ENCODE measurements around the gene OSM.

OSM gene

GRCh38 chr22:30261134-30261533 is 5.5 kb downstream of the OSM start:
- DNase-seq = no peak

DNA sequence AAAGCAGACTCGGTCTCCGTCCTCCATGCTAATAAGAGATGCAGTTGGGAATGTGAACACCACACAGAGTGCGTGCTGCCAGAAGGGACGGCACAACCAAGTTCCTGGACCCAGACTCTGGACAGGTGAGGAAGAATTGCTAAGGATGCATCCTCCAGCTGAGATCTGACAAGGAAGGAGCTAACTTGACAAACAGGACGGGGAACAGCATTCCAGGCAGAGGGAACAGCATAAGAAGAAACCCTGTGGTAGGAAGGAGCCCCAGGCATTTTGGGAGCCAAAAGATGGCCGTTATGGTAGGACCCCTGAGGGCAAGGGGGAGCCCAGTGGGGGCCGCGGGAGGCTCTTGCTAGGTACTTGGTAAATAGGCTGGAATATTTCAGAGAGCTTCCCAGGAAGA is 6.0 kb downstream of the OSM start:
- no peak for DNase-seq

GRCh38 chr22:30260276-30260675 is 6.4 kb downstream of the OSM start:
- DNase-seq = no peak

DNA sequence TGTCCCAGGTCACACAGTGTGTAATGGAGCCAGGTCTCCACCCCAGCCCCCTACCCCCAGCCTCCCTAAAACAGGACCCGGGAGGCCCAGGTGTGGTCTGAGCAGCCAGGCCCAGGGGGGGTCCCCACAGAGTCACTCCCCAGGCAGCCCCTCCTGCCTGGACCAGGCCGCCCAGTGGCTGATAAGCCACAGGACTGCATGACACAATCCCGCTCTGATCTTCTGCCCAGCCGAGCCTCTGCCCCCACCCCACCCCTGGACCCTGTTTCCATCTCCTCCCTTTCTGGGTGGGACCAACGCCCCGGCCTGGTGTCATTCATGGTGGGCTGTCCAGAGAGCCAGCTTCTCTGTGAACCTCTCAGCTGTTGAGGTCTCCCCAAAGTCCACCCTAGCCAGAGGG is 12.3 kb downstream of the OSM start:
- no peak for DNase-seq

DNA sequence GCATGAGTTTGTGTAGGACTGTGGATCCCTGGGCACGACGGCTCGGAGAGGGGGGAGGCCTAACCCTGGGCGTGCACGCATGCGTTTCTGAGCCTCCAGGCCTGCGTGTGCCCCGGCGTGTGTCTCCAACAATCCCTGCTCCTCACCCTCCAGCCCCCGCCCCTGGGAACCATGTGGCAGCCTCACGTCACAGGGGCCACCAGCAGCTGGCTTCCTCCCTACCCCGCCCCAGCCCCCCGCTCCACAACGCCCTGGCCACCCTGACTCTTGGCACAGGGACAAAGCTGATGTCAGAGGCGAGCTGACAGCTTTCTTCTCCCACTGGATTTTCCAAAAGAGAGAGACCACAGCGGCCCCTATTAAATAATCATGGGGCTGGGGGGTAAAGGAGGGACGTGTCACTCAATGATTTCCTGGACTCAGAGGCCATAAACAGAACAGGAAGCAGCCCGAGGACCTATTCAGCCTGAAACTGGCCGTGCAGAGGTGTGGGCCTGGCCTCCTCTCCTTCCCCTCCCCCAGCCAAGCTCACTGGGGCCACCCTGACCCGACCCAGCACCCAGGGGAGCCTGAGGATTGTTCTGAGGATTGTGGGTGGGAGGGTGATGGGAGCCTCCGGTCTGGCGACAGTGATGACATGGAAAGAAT is 13.3 kb downstream of the OSM start:
- DNase-seq = no peak

- DNase-seq = no peak
Observed at GRCh38 chr22:30252411-30253204, 14.0 kb downstream of the OSM start.

GRCh38 chr22:30251711-30252110 is 14.9 kb downstream of the OSM start:
- no peak for DNase-seq

- peak; percentile 50 for DNase-seq
Observed at GRCh38 chr22:30250661-30251267, 15.9 kb downstream of the OSM start.

GRCh38 chr22:30250039-30250565 is 16.5 kb downstream of the OSM start:
- no peak for DNase-seq

DNA sequence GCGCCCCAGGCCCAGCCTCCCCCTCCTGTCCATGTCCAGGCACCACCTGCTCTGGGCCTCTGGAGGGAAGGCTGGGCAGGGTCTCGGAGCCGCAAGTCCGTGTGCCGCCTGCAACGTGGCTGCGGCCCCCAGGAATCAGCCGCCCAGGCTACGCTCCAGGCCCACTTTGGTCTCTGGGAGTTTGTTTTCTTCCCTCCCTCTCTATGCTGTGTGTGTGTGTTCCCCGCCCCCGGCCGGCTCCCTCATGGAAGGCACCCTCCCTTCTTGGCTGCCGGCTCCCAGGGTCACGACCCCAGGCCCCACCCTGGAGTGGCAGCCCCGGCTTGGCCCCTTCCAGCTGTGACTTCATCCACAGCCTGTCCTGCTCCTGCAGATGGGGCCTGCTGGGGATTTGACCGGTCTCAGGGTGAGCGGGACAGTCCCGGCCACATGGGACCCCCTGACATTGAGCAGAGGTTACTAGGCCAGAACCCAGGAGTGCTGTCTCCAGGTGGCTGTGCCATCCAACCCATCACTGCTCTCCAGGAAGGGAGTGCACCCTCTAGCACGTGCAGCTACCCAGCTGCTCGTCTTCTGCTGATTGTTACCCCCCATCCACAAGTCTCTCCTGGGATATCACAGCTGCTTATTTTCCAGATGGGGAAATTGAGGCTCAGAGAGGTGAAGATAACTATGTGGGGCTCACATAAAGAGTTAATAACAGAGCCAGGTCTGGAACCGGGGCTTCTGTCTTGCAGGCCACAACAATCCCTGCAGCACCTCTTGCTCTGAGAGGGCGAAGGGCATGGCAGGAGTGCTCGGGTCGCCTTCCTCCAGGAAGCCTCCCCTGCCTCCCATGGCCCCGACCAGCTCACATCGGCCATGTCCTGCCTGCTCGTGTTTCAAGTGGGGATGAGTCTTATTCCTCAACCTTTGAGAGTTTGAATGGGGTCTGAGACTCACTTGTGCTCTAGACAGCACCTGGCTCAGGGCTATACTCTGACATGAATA is 17.3 kb downstream of the OSM start:
- no peak for DNase-seq

DNA sequence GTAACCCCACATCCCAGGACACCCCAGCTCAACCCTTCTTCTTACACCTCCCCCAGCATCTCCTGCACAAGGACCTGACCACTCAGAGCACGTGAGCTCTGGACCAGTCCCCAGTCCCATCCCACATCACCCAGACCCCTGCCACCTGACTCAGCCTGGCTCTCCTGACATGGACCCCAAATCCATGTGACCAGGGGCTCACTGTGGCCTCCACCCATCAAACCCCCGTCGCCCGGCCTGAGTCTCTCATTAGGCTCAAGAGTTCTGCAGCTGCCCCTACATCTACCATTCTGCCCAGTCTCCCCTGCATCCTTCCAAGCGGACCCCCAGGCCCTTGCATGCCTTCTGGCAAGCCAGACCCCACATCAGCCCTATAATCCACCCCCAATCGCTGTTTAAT is 18.2 kb downstream of the OSM start:
- DNase-seq = no peak

- no peak for DNase-seq
Observed at GRCh38 chr22:30247974-30248373, 18.7 kb downstream of the OSM start.

DNA sequence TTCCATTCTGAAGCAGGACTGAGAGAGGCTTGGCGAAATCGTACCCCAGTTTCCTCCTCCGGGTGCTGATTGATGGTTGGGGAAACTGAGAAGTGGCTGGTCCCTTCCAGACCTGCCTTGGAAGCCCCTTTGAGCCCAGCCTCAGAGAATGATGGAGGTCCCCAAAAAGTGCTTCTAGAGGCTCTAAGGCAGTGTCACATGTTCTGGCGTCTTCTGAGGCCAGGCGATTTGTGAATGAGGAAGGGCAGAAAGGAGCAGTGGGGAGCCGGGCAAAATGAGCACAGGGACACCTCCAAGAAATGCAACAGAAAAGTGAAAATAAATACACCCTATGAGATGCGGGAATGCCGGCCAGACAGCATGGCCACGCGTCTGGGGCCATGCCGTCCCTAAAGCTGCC is 19.1 kb downstream of the OSM start:
- DNase-seq = no peak

DNA sequence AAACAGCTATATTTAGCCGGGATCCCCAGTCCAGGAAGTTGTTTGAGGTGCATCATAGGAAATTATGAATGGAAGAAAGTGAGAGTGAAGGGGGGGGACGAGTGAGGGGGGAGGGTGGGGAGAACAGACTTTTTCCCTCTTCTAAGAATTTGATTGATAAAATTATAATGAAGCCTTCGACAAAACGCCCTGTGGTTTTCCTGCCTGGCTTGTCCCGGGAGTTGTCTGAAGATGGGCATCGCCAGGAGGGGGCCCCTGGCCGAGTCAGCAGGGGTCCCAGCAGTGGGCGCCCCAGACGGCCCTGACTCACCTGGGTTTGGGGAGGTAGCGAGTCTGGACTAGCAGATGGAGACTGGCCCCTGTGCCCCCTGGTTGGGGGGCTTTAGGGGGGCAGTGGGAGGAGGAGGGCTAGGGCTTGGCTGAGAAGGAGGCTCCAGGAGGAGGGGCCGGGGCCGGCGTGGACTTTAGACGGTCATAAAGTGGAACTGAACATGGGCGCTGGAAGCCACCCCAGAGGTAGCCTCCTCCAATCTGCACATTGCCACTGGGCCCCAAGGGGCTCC is 19.8 kb downstream of the OSM start:
- peak; percentile 22 for DNase-seq

- DNase-seq = peak; percentile 67
Observed at GRCh38 chr22:30245985-30246813, 20.5 kb downstream of the OSM start, which contains the start of gene LIF. LIF (minus strand) TSS chr22:30246759; CDS start chr22:30246695, 64 bp downstream.

GRCh38 chr22:30245181-30245984 is 21.3 kb downstream of the OSM start:
- peak; percentile 29 for DNase-seq

- no peak for DNase-seq
Observed at GRCh38 chr22:30244641-30245040, 22.0 kb downstream of the OSM start.

DNA sequence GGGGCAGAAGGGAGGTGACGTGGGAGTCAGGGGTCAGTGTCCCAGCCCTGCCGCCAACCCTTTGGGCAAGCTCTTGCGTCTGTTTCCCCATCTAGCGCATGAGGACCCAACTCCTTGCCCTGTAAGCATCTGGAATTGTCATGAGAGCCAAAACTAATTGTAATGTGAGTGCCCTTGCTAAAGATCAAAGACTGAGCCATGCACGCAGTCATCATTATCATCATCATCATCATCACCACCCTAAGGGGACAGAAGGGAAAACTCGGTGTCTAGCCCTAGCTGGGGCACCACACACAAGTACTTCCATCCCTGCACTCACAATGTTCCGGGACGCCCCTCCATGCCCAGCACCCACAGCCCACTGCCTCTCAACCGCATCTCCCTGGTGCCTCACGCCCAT is 22.6 kb downstream of the OSM start:
- DNase-seq = no peak

DNA sequence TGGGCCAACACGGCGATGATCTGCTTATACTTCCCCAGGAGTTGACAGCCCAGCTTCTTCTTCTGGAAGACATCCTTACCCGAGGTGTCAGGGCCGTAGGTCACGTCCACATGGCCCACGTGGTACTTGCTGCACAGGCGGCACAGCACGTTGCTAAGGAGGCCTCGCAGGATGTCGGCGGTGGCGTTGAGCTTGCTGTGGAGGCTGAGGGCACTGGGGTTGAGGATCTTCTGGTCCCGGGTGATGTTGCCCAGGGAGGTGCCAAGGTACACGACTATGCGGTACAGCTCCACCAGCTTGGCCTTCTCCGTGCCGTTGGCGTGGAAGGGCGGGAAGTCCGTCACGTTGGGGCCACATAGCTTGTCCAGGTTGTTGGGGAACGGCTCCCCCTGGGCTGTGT is 23.0 kb downstream of the OSM start:
- no peak for DNase-seq

All from activated naive CD4-positive, alpha-beta T cell treated with Interleukin-2 at 50 U/mL for 16 hours (primary cell).